ENCODE results near the gene DRD1. TPM values are rescaled to one million over a fixed set of nuclear protein-coding genes. Genes with fewer than 3 reads are reported as not detected.

The DRD1 gene
- total RNA-seq, 4 donors from 2014 or later: 0.13 to 0.96 (median 0.32) TPM; not detected in 1

DNA sequence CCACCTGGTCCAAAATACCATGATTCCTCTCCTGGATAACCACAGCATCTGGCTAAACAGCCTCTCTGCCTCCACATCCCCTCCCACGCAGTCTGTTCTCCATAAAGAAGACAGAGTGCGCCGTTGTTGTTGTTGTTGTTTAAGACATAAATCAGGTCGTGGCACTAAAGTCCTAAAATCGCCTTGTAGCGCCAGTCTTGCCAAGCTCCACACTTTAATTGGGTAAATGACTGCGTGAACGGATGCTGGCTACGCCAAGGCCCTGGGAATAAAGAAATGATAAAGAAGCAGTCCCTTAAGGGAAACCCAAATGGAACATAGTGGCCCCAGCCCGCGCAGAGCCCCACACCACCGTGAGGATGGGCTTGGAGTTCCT lies 34.0 kb upstream of the DRD1 start:
- TF ChIP-seq CTCF (IDR thresholded peaks at IDR 0.05): no peak
- ATAC-seq (ENCODE audit: low FRiP score) (no peak), DNase-seq (ENCODE audit: low spot score) (no peak)

GRCh38 chr5:175477440-175477839 lies 33.5 kb upstream of the DRD1 start:
- DNase-seq (ENCODE audit: low spot score) (no peak), ATAC-seq (ENCODE audit: low FRiP score) (no peak)
- TF ChIP-seq CTCF (IDR thresholded peaks at IDR 0.05): no peak

DNA sequence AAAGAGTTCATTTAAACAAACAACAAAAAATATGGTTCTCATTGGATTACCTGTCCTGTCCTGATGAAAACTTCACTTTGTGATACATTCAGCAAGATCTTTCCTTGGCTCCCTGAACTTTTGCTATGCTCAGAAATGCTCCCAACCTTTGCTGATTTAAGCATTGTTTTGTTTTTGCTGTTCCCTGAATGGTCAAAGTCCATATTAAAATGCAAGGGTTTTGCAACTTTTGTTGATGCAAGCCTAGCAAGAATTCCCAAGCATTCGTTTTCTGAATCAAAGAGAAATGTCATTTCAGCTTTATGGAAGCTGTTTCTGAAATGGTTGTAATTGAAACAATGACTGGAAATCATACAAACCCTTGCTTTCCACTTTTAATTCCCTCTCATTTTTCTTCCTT lies 31.3 kb upstream of the DRD1 start:
- ATAC-seq (ENCODE audit: low FRiP score) (no peak), DNase-seq (ENCODE audit: low spot score) (no peak)
- TF ChIP-seq CTCF (IDR thresholded peaks at IDR 0.05): no peak

- no peak for TF ChIP-seq CTCF (IDR thresholded peaks at IDR 0.05)
- ATAC-seq (ENCODE audit: low FRiP score): no peak
- DNase-seq (ENCODE audit: low spot score): no peak
These were observed 28.4 kb upstream of the DRD1 start for GRCh38 chr5:175472378-175472777.

DNA sequence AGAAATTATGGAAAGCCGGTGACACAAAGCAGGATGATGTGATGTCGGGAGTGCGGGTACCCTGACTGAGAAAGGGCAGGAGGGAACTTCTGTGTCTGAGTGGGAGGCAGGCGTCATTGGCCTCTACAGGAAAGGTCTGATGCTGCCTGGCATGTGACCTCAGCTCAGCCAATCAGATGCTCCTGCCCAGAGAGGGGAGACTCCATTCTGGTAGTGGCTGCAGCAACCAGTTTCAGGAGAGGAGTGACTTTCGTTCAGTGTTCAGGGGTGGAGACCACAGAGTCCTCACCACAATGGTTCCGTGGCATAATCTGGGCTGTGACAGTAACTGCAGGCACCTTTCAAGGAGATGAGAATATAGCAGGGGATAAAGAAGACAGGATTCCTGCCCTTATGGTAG lies 27.6 kb upstream of the DRD1 start:
- TF ChIP-seq CTCF (IDR thresholded peaks at IDR 0.05): no peak
- no peak for ATAC-seq (ENCODE audit: low FRiP score)
- DNase-seq (ENCODE audit: low spot score): no peak

GRCh38 chr5:175471196-175471595 lies 27.2 kb upstream of the DRD1 start:
- ATAC-seq (ENCODE audit: low FRiP score) (no peak), DNase-seq (ENCODE audit: low spot score) (no peak)
- no peak for TF ChIP-seq CTCF (IDR thresholded peaks at IDR 0.05)

GRCh38 chr5:175470781-175471180 lies 26.8 kb upstream of the DRD1 start:
- ATAC-seq (ENCODE audit: low FRiP score): no peak
- DNase-seq (ENCODE audit: low spot score): no peak
- no peak for TF ChIP-seq CTCF (IDR thresholded peaks at IDR 0.05)
